Transverse colon (tissue), 4 donors: ENCODE results near the gene RTEL1.

ENCODE experiments used
- POLR2AphosphoS5 ChIP-seq, 3 donors: sonication (generic); formaldehyde crosslinking; IDR thresholded peaks; one replicate each; pipeline ENCODE4 v1.6.1; 2016; ENCODE audit warnings: antibody characterized with exemption in 3 of 3
- TF ChIP-seq, protein P1 (sequence below), 5 experiments: fragments of 200-600 bp in 3 of 5; fragments of 450-650 bp in 2 of 5; sonication (generic) in 3 of 5; IDR thresholded peaks; 1 replicate in 2 of 5; 2 replicates in 3 of 5; pipeline ENCODE4 v1.5.1; 2016 to 2017; ENCODE audit warnings: antibody characterized with exemption in 5 of 5, inconsistent platforms in 3 of 5, mild to moderate bottlenecking in 2 of 5, moderate library complexity in 1 of 5

DNA sequence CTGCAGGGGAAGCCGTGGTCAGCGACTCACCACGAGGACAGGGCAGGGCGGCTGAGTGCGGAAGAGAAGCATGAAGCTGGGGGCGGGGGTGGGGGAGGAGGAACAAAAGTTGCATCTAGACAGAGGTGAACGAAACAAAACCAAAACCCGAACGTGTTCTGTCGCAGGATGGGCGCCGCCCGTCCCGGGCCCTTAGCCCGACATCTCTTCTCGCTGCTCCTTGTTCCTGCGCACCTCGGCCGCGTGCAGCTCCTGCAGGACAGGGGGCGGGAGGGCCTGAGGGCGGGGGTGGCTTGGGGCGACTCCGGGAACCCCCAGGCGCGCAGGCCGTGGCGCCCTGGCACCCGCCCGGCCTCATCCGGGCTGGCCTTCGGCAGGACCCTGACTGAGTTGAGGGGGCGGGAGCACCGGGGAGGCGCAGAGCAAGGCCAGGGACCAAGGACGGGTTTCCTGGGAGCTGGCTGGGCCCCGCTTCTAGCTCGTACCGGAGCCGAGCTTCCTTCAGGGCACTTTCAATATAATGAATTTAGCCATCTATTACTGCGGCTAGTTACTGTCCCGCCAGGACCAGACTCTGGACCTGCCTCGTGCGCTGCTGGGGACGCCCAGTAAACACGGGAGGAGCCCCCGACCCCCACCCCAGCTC, 16.8 kb upstream of the RTEL1 start:
- TF ChIP-seq POLR2AphosphoS5 (IDR thresholded peaks at IDR 0.05), result peak in 1 of 3 donors; percentile 7
- TF ChIP-seq, protein P1, sequence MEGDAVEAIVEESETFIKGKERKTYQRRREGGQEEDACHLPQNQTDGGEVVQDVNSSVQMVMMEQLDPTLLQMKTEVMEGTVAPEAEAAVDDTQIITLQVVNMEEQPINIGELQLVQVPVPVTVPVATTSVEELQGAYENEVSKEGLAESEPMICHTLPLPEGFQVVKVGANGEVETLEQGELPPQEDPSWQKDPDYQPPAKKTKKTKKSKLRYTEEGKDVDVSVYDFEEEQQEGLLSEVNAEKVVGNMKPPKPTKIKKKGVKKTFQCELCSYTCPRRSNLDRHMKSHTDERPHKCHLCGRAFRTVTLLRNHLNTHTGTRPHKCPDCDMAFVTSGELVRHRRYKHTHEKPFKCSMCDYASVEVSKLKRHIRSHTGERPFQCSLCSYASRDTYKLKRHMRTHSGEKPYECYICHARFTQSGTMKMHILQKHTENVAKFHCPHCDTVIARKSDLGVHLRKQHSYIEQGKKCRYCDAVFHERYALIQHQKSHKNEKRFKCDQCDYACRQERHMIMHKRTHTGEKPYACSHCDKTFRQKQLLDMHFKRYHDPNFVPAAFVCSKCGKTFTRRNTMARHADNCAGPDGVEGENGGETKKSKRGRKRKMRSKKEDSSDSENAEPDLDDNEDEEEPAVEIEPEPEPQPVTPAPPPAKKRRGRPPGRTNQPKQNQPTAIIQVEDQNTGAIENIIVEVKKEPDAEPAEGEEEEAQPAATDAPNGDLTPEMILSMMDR (IDR thresholded peaks at IDR 0.05), result no peak
